ENCODE results near the gene DHRS4L2.
"Not testable (repeated sequence)": the region's sequence is repeated elsewhere in the genome, so short reads cannot be mapped to it uniquely, and the experiment has no call there.

DHRS4L2 gene

GRCh38 chr14:23988607-23989363 lies at the start of gene DHRS4L2:
Gene DHRS4L2 (plus strand): TSS chr14:23988929. CDS start chr14:23988948, 19 bp downstream.
- peak in 22 of 56 donors; percentile 3 to 58 (median 17) for DNase-seq

- DNase-seq = no peak
These were observed 49.0 kb upstream of the DHRS4L2 start for GRCh38 chr14:23939607-23940326.

GRCh38 chr14:23941230-23941629 lies 47.5 kb upstream of the DHRS4L2 start:
- no peak for DNase-seq

- DNase-seq = peak in 2 of 56 donors; percentile 2 to 3
These were observed 47.1 kb upstream of the DHRS4L2 start for GRCh38 chr14:23941669-23942068.

- no peak for DNase-seq
These were observed 46.1 kb upstream of the DHRS4L2 start for GRCh38 chr14:23942587-23942986.

- DNase-seq = not testable (repeated sequence)
These were observed 39.7 kb upstream of the DHRS4L2 start for GRCh38 chr14:23949069-23949468.

GRCh38 chr14:23950411-23951135 lies 38.2 kb upstream of the DHRS4L2 start:
- no peak for DNase-seq

- not testable (repeated sequence) for DNase-seq
These were observed 37.6 kb upstream of the DHRS4L2 start for GRCh38 chr14:23951136-23951466.

GRCh38 chr14:23951590-23952201 lies 37.0 kb upstream of the DHRS4L2 start:
- DNase-seq = peak in 25 of 56 donors; percentile 5 to 65 (median 30)

- peak in 2 of 56 donors; percentile 35 to 58 for DNase-seq
These were observed 35.6 kb upstream of the DHRS4L2 start for GRCh38 chr14:23953116-23953463.

GRCh38 chr14:23953464-23954278 lies 35.1 kb upstream of the DHRS4L2 start, which contains the start of gene DHRS4:
Gene DHRS4 (plus strand): TSS chr14:23953770. CDS start chr14:23953789, 19 bp downstream.
- DNase-seq = peak in 54 of 56 donors; percentile 56 to 92 (median 81)

- DNase-seq = not testable (repeated sequence)
These were observed 34.5 kb upstream of the DHRS4L2 start for GRCh38 chr14:23954279-23954614.

GRCh38 chr14:23954965-23955364 lies 33.8 kb upstream of the DHRS4L2 start:
- peak in 9 of 56 donors; percentile 10 to 25 (median 15) for DNase-seq

GRCh38 chr14:23955811-23956210 lies 32.9 kb upstream of the DHRS4L2 start:
- DNase-seq = not testable (repeated sequence)

- peak in 1 of 56 donors; percentile 9 for DNase-seq
These were observed 30.7 kb upstream of the DHRS4L2 start for GRCh38 chr14:23957913-23958569.

- DNase-seq = not testable (repeated sequence)
These were observed 27.8 kb upstream of the DHRS4L2 start for GRCh38 chr14:23960899-23961298.

- not testable (repeated sequence) for DNase-seq
These were observed 27.0 kb upstream of the DHRS4L2 start for GRCh38 chr14:23961704-23962103.

GRCh38 chr14:23969130-23969480 lies 19.6 kb upstream of the DHRS4L2 start:
- not testable (repeated sequence) for DNase-seq

- peak in 30 of 56 donors; percentile 13 to 68 (median 36) for DNase-seq
These were observed 19.0 kb upstream of the DHRS4L2 start for GRCh38 chr14:23969481-23970282.
